ENCODE results near the gene ZNF3.

The ZNF3 gene

GRCh38 chr7:100100420-100101015 lies 19.0 kb upstream of the ZNF3 start:
- TF ChIP-seq REST (IDR thresholded peaks at IDR 0.05; ENCODE audit: insufficient read depth in 1 of 2, low read depth in 2 of 2, low read length in 2 of 2) (no peak), TAF1 (IDR thresholded peaks at IDR 0.05; ENCODE audit: borderline replicate concordance, insufficient read depth, low read length) (0 out of 2 replicates have a peak, but pooled peaks have one; percentile 35), POLR2AphosphoS5 (IDR thresholded peaks at IDR 0.05; ENCODE audit: low read depth, low read length) (peak; percentile 30; the same call in 1 of the 2 replicates), SIN3A (IDR thresholded peaks at IDR 0.05; ENCODE audit: borderline replicate concordance, insufficient read depth, low read length) (peak; percentile 96; the same call in 1 of the 2 replicates), FOXP2 (optimal IDR thresholded peaks at IDR 0.05; ENCODE audit: borderline replicate concordance, extremely low read depth, extremely low read length, insufficient read depth) (no peak)

- TF ChIP-seq REST (IDR thresholded peaks at IDR 0.05; ENCODE audit: insufficient read depth in 1 of 2, low read depth in 2 of 2, low read length in 2 of 2) (no peak), TAF1 (IDR thresholded peaks at IDR 0.05; ENCODE audit: borderline replicate concordance, insufficient read depth, low read length) (no peak), POLR2AphosphoS5 (IDR thresholded peaks at IDR 0.05; ENCODE audit: low read depth, low read length) (no peak), FOXP2 (optimal IDR thresholded peaks at IDR 0.05; ENCODE audit: borderline replicate concordance, extremely low read depth, extremely low read length, insufficient read depth) (no peak), SIN3A (IDR thresholded peaks at IDR 0.05; ENCODE audit: borderline replicate concordance, insufficient read depth, low read length) (no peak)
Observed at GRCh38 chr7:100099452-100099851, 17.9 kb upstream of the ZNF3 start.

GRCh38 chr7:100098913-100099312 lies 17.4 kb upstream of the ZNF3 start:
- TF ChIP-seq REST (IDR thresholded peaks at IDR 0.05; ENCODE audit: insufficient read depth in 1 of 2, low read depth in 2 of 2, low read length in 2 of 2) (no peak), SIN3A (IDR thresholded peaks at IDR 0.05; ENCODE audit: borderline replicate concordance, insufficient read depth, low read length) (no peak)

- TF ChIP-seq FOXP2 (optimal IDR thresholded peaks at IDR 0.05; ENCODE audit: borderline replicate concordance, extremely low read depth, extremely low read length, insufficient read depth) = no peak
- TF ChIP-seq SIN3A (IDR thresholded peaks at IDR 0.05; ENCODE audit: borderline replicate concordance, insufficient read depth, low read length) = no peak
- no peak for TF ChIP-seq TAF1 (IDR thresholded peaks at IDR 0.05; ENCODE audit: borderline replicate concordance, insufficient read depth, low read length)
- TF ChIP-seq POLR2AphosphoS5 (IDR thresholded peaks at IDR 0.05; ENCODE audit: low read depth, low read length) = peak; percentile 29; the same call in 1 of the 2 replicates
- TF ChIP-seq REST (IDR thresholded peaks at IDR 0.05; ENCODE audit: insufficient read depth in 1 of 2, low read depth in 2 of 2, low read length in 2 of 2) = no peak
Observed at GRCh38 chr7:100095704-100096103, 14.2 kb upstream of the ZNF3 start.

GRCh38 chr7:100095289-100095688 lies 13.8 kb upstream of the ZNF3 start:
- TF ChIP-seq POLR2AphosphoS5 (IDR thresholded peaks at IDR 0.05; ENCODE audit: low read depth, low read length) (peak; percentile 60; the same call in 1 of the 2 replicates), REST (IDR thresholded peaks at IDR 0.05; ENCODE audit: insufficient read depth in 1 of 2, low read depth in 2 of 2, low read length in 2 of 2) (no peak), TAF1 (IDR thresholded peaks at IDR 0.05; ENCODE audit: borderline replicate concordance, insufficient read depth, low read length) (no peak), FOXP2 (optimal IDR thresholded peaks at IDR 0.05; ENCODE audit: borderline replicate concordance, extremely low read depth, extremely low read length, insufficient read depth) (no peak)
